IPS-18c (cell line): ENCODE measurements around the gene AMT.
"Not testable (repeated sequence)": the region's sequence is repeated elsewhere in the genome, so short reads cannot be mapped to it uniquely, and the experiment has no call there.

ENCODE experiments used
- H3K4me3 ChIP-seq: 2 replicates; pipeline ENCODE4 v1.7.0; 2013; ENCODE audit warnings: low read depth, mild to moderate bottlenecking, low read length, moderate library complexity; ENCODE audit not compliant: insufficient read depth
- H3K9me3 ChIP-seq: one replicate; pipeline ENCODE4 v1.6.1; 2013; ENCODE audit warnings: mild to moderate bottlenecking, low read length, moderate library complexity; ENCODE audit not compliant: control insufficient read depth, insufficient read depth

AMT gene

GRCh38 chr3:49406571-49407565 is 15.4 kb downstream of the AMT start:
- peaks cover 2% of the 10 kb centered on the region for H3K9me3 ChIP-seq
- no peak overlapping the region for H3K4me3 ChIP-seq

- not testable (repeated sequence) for H3K4me3 ChIP-seq, H3K9me3 ChIP-seq
These were observed 16.7 kb downstream of the AMT start for GRCh38 chr3:49405570-49405969.

- Histone ChIP-seq H3K9me3 (peaks cover 2% of the 10 kb centered on the region), H3K4me3 (no peak overlapping the region)
These were observed 18.4 kb downstream of the AMT start for GRCh38 chr3:49403891-49404290.

- H3K4me3 ChIP-seq, result no peak overlapping the region
- peaks cover 2% of the 10 kb centered on the region for H3K9me3 ChIP-seq
These were observed 20.5 kb downstream of the AMT start for GRCh38 chr3:49401766-49402165.

- no peak overlapping the region for H3K4me3 ChIP-seq
- H3K9me3 ChIP-seq, result peaks cover 2% of the 10 kb centered on the region
These were observed 22.8 kb downstream of the AMT start for GRCh38 chr3:49399461-49399860.

GRCh38 chr3:49397470-49397869 is 24.8 kb downstream of the AMT start:
- no peaks in the 10 kb centered on the region for H3K9me3 ChIP-seq

GRCh38 chr3:49391310-49391709 is 31.0 kb downstream of the AMT start:
- not testable (repeated sequence) for H3K9me3 ChIP-seq, H3K4me3 ChIP-seq

More at GRCh38 chr3:49397470-49397869, 24.8 kb downstream of the AMT start:
- H3K4me3 ChIP-seq, result no peak overlapping the region

- Histone ChIP-seq H3K9me3 (no peaks in the 10 kb centered on the region), H3K4me3 (no peak overlapping the region)
These were observed 33.0 kb downstream of the AMT start for GRCh38 chr3:49389297-49389696.

GRCh38 chr3:49388289-49388820 is 33.9 kb downstream of the AMT start:
- H3K4me3 ChIP-seq, result no peak overlapping the region
- H3K9me3 ChIP-seq, result no peaks in the 10 kb centered on the region

GRCh38 chr3:49387721-49388120 is 34.6 kb downstream of the AMT start:
- Histone ChIP-seq H3K4me3 (no peak overlapping the region), H3K9me3 (no peaks in the 10 kb centered on the region)

GRCh38 chr3:49386056-49386756 is 36.1 kb downstream of the AMT start:
- H3K4me3 ChIP-seq, result no peak overlapping the region
- no peaks in the 10 kb centered on the region for H3K9me3 ChIP-seq

- Histone ChIP-seq H3K9me3 (no peaks in the 10 kb centered on the region), H3K4me3 (no peak overlapping the region)
These were observed 36.7 kb downstream of the AMT start for GRCh38 chr3:49385617-49386016.

- peaks cover 2% of the 10 kb centered on the region for H3K9me3 ChIP-seq
- H3K4me3 ChIP-seq, result no peak overlapping the region
These were observed 38.9 kb downstream of the AMT start for GRCh38 chr3:49383387-49383786.

GRCh38 chr3:49378249-49378895 is 43.9 kb downstream of the AMT start:
- peaks cover 2% of the 10 kb centered on the region for H3K9me3 ChIP-seq

GRCh38 chr3:49377483-49377882 is 44.8 kb downstream of the AMT start:
- Histone ChIP-seq H3K9me3 (peaks cover 2% of the 10 kb centered on the region), H3K4me3 (no peak overlapping the region)

More at GRCh38 chr3:49378249-49378895, 43.9 kb downstream of the AMT start:
- H3K4me3 ChIP-seq, result no peak overlapping the region

GRCh38 chr3:49371946-49372345 is 50.3 kb downstream of the AMT start:
- no peaks in the 10 kb centered on the region for H3K9me3 ChIP-seq
- no peak overlapping the region for H3K4me3 ChIP-seq

GRCh38 chr3:49370585-49371290 is 51.5 kb downstream of the AMT start:
- no peaks in the 10 kb centered on the region for H3K9me3 ChIP-seq

More at GRCh38 chr3:49370585-49371290, 51.5 kb downstream of the AMT start:
- no peak overlapping the region for H3K4me3 ChIP-seq
